Endothelial cell of umbilical vein (primary cell): ENCODE data around the gene GPR22.

ENCODE experiments used
- EZH2 ChIP-seq: IDR thresholded peaks from 2 replicates; pipeline ENCODE4 v1.6.1; 2012; ENCODE audit warnings: borderline replicate concordance, low read depth, mild to moderate bottlenecking, moderate library complexity, low read length, inconsistent platforms; ENCODE audit not compliant: severe bottlenecking
- FOS ChIP-seq: IDR thresholded peaks from 2 replicates; pipeline ENCODE4 v1.6.1; 2011; ENCODE audit warnings: mild to moderate bottlenecking, low read length, moderate library complexity, borderline replicate concordance; ENCODE audit not compliant: insufficient read depth
- GATA2 ChIP-seq: IDR thresholded peaks from 2 replicates; pipeline ENCODE4 v1.7.0; 2011; ENCODE audit warnings: low read depth, mild to moderate bottlenecking, moderate library complexity, mixed read lengths, low read length; ENCODE audit not compliant: insufficient read length, insufficient read depth
- JUN ChIP-seq: IDR thresholded peaks from 2 replicates; pipeline ENCODE4 v1.6.1; 2011; ENCODE audit warnings: borderline replicate concordance, low read depth; ENCODE audit not compliant: insufficient read length, insufficient read depth
- MYC ChIP-seq: IDR thresholded peaks from one replicate; pipeline ENCODE4 v1.6.1; 2011; ENCODE audit warnings: mild to moderate bottlenecking, low read depth, low read length
- POLR2A ChIP-seq: IDR thresholded peaks from 2 replicates; pipeline ENCODE4 v1.6.1; 2012; ENCODE audit warnings: low read depth, mild to moderate bottlenecking, control low read depth, low read length
- POLR2AphosphoS5 ChIP-seq: IDR thresholded peaks from 2 replicates; pipeline ENCODE4 v1.6.1; 2012; ENCODE audit warnings: low read depth, mild to moderate bottlenecking, control low read depth, low read length, moderate library complexity; ENCODE audit not compliant: insufficient read depth
- TF ChIP-seq, protein P1 (sequence below), 2 donors: IDR thresholded peaks; 1 replicate in 1 of 2; 2 replicates in 1 of 2; pipeline ENCODE4 v1.5.1; 2011; ENCODE audit warnings: low read length in 2 of 2, mild to moderate bottlenecking in 2 of 2, moderate library complexity in 2 of 2, control low read depth in 1 of 2, inconsistent platforms in 1 of 2, low read depth in 1 of 2; ENCODE audit not compliant: insufficient read depth in 1 of 2; ENCODE audit errors: extremely low read depth in 1 of 2
- TF ChIP-seq, protein P2 (sequence below): IDR thresholded peaks from 2 replicates; pipeline ENCODE4 v1.6.1; 2011; ENCODE audit not compliant: insufficient read depth, insufficient read length

DNA sequence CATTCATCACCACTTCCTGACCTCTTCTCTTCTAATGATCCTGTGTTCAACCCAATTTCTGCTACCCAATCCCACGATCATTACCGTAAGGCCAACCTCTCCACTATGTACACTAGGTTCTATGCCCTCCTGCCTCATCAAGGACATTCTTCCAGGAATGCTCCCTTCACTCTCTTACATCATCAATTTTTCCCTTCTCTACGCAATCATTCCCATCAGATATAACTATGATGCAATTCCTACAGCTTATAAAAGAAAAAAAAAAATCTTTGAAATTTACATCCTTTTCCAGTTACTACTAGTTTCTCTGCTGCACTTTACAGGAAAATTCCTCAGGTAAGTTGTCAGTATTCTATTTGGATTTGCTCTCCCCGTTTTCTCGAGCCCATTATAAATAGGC, 30.8 kb upstream of the GPR22 start:
- TF ChIP-seq, protein P1, sequence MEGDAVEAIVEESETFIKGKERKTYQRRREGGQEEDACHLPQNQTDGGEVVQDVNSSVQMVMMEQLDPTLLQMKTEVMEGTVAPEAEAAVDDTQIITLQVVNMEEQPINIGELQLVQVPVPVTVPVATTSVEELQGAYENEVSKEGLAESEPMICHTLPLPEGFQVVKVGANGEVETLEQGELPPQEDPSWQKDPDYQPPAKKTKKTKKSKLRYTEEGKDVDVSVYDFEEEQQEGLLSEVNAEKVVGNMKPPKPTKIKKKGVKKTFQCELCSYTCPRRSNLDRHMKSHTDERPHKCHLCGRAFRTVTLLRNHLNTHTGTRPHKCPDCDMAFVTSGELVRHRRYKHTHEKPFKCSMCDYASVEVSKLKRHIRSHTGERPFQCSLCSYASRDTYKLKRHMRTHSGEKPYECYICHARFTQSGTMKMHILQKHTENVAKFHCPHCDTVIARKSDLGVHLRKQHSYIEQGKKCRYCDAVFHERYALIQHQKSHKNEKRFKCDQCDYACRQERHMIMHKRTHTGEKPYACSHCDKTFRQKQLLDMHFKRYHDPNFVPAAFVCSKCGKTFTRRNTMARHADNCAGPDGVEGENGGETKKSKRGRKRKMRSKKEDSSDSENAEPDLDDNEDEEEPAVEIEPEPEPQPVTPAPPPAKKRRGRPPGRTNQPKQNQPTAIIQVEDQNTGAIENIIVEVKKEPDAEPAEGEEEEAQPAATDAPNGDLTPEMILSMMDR (IDR thresholded peaks at IDR 0.05; ENCODE audit: extremely low read depth in 1 of 2, insufficient read depth in 1 of 2, low read depth in 1 of 2, low read length in 2 of 2), result no peak
- TF ChIP-seq POLR2AphosphoS5, result no peak
- TF ChIP-seq POLR2A, result no peak
- TF ChIP-seq FOS, result no peak
- no peak for TF ChIP-seq GATA2
- no peak for TF ChIP-seq EZH2
- no peak for TF ChIP-seq JUN
- no peak for TF ChIP-seq MYC
- TF ChIP-seq, protein P2, sequence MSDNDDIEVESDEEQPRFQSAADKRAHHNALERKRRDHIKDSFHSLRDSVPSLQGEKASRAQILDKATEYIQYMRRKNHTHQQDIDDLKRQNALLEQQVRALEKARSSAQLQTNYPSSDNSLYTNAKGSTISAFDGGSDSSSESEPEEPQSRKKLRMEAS, result no peak
